SJSA1 (cell line): ENCODE measurements around the gene SPAG8. TPM values are rescaled to one million over a fixed set of nuclear protein-coding genes. Genes with fewer than 3 reads are reported as not detected.

Experiments
- DNase-seq, 2 experiments: peaks; one replicate each; pipeline ENCODE4 v3.0.0-alpha.2; 2015 to 2020; ENCODE audit warnings: low spot score in 2 of 2, low read depth in 1 of 2
- H3K27ac ChIP-seq: fragments of 250-450 bp; sonication (Bioruptor Pico); 2 replicates; pipeline ENCODE4 v1.5.1; 2020; ENCODE audit warnings: mild to moderate bottlenecking, moderate library complexity
- H3K27me3 ChIP-seq: fragments of 250-450 bp; sonication (Bioruptor Pico); replicated peaks from 2 replicates; pipeline ENCODE4 v1.5.1; 2020; ENCODE audit warnings: mild to moderate bottlenecking, moderate library complexity
- H3K36me3 ChIP-seq: fragments of 250-450 bp; sonication (Bioruptor Pico); 2 replicates; pipeline ENCODE4 v1.5.1; 2020; ENCODE audit warnings: mild to moderate bottlenecking
- H3K4me1 ChIP-seq: fragments of 250-450 bp; sonication (Bioruptor Pico); replicated peaks from 2 replicates; pipeline ENCODE4 v1.6.1; 2021; ENCODE audit warnings: mild to moderate bottlenecking
- H3K4me3 ChIP-seq: fragments of 250-450 bp; sonication (Bioruptor Pico); 2 replicates; pipeline ENCODE4 v1.5.1; 2020; ENCODE audit warnings: mild to moderate bottlenecking
- H3K9me3 ChIP-seq: fragments of 250-450 bp; sonication (Bioruptor Pico); replicated peaks from 2 replicates; pipeline ENCODE4 v1.5.1; 2020; ENCODE audit warnings: mild to moderate bottlenecking
- total RNA-seq: library from RNA; depleted of rRNA; stranded (reverse); fragments of >200 nt; shearing (Covaris generic); gene quantifications from 2 replicates; pipeline ENCODE4 v1.2.3, GENCODE V29; 2014

Gene SPAG8
- total RNA-seq, 1 experiment from 2014 or later, result 0.13 TPM

DNA sequence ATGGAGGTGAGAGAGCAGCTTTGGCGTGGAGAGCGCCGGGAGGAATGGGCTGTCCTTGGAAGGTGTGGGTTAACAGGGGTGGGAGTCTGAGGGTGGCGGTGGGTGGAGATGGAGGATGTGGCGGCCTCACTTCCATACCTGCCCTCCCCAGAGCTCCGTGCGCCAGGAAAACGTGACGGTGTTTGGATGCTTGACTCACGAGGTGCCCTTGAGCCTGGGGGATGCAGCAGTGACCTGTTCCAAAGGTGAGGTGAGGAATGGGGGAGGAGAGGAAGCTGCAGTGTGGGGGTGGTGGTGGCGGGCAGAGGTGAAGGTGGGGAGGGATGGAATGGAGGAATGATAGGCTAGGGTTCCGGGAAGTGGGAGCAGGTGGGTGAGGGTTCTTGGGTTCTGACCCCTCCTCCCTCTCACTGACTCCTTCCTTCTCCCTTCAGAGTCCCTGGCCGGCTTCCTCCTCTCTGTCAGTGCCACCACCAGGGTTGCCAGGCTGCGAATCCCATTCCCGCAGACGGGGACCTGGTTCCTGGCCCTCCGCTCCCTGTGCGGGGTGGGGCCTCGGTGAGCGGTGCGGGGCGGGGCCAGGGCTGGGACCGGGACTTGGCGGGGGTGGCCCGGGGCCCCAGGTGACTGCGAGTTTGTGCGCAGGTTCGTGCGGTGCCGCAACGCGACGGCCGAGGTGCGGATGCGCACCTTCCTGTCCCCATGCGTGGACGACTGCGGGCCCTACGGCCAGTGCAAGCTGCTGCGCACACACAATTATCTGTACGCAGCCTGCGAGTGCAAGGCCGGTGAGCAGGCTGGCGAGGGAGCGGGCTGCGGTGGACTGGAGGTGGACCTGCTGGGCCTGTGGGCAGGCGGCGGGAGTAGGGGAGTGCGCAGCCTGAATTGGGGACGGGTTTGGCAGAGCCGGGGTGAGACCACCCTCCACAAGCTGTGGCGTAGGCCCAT is 34.0 kb upstream of the SPAG8 start:
- Histone ChIP-seq H3K4me1 (peaks cover 11% of the 10 kb centered on the region), H3K27ac (no peak overlapping the region), H3K4me3 (no peak overlapping the region), H3K9me3 (no peaks in the 10 kb centered on the region), H3K36me3 (no peaks in the 10 kb centered on the region), H3K27me3 (no peaks in the 10 kb centered on the region)
- DNase-seq, result no peak

DNA sequence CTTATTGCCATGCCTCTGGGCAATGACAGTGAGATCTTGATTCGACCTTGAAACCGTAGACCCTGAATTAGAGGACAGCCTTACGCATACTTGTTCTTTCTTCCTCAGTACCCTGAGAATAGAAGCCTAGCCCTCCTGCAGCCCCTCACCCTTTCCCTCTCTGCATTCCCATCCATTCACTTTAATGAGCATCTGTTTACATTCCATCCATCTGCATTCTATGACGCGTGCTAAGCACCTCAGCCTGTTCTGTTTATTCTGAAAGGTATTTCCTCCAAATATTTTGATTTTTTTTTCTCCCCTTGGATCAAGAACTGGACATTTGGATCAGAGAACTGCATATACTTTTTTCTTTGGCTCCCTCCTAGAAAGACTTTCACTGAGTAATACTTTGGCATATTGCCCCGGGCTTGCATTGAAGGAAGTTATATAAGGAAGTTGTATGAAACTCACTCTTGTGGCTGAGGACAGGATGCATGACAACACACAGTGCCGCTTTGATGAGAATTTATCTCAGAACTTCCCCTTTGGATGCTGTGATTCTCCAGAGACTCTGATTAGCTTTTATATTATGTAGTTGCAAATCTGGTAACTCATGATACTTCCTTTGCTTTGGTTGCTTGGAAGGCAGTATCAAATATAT is 32.7 kb upstream of the SPAG8 start:
- Histone ChIP-seq H3K36me3 (no peaks in the 10 kb centered on the region), H3K27me3 (no peaks in the 10 kb centered on the region), H3K9me3 (no peaks in the 10 kb centered on the region), H3K27ac (no peak overlapping the region), H3K4me3 (no peak overlapping the region), H3K4me1 (peaks cover 11% of the 10 kb centered on the region)
- DNase-seq, result peak; percentile 47 to 48

DNA sequence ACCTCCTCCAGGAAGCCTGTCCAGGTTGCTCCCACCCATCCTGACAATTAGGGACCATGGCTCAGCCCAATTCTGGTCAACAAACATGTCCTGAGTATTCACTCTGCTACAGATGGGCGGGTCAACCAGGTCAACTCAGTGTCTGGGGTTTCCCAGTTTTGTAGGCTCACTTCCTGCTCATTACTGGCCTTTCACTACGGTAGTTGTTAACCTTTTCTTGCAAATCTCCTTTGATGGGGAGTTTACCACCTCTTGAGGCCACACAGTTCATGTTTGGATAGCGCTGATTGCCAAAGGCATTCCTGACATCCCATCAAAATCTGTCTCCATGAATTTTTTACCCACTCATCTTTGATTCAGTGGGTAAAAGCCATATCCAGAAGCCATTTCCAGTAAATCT is 30.7 kb upstream of the SPAG8 start:
- peaks cover 11% of the 10 kb centered on the region for H3K4me1 ChIP-seq
- H3K27me3 ChIP-seq, result no peaks in the 10 kb centered on the region
- H3K9me3 ChIP-seq, result no peaks in the 10 kb centered on the region
- H3K36me3 ChIP-seq, result no peaks in the 10 kb centered on the region
- H3K4me3 ChIP-seq, result no peak overlapping the region
- no peak for DNase-seq
- H3K27ac ChIP-seq, result no peak overlapping the region

DNA sequence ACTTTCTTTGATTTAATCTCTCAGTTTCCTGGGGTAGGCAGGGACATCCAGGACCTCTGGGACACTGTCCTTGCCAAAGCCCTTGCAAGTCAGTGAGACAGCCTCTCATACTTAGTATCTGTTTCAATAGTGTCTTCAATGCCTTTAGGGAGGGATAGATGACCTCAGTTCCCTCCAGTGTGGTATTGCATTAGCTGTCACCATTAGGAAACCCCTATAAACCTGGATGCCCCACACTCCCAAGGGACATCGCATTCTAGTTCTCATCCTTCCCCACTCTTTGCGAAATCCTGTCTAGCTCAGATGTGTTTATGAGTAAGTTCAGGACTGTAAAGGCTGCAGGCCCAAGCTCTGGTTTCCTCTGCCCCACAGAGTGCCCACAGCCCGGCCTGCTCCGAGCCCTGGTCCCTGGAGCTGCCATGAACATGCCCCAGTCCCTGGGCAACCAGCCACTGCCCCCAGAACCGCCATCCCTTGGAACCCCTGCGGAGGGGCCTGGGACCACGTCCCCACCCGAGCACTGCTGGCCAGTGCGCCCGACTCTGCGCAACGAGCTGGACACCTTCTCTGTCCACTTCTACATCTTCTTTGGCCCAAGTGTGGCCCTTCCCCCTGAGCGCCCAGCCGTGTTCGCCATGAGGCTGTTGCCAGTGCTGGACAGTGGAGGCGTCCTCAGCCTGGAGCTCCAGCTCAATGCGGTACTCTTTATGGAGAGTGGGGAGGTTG is 30.1 kb upstream of the SPAG8 start:
- Histone ChIP-seq H3K27ac (no peak overlapping the region), H3K9me3 (no peaks in the 10 kb centered on the region), H3K4me1 (peaks cover 11% of the 10 kb centered on the region), H3K36me3 (no peaks in the 10 kb centered on the region), H3K27me3 (no peaks in the 10 kb centered on the region), H3K4me3 (no peak overlapping the region)
- DNase-seq, result no peak

DNA sequence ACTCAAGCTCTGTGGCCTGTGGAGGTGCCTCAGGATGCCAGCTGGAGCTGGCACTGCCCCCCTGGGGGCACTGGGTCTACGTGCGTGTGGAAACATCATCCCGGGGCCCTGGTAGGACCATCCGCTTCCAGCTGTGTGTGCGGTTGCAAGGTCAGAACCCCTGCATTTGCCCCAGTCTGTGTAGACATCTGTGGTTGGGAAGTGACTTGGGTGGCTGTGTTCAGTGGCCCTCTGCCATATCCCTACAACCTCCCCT is 29.5 kb upstream of the SPAG8 start:
- no peaks in the 10 kb centered on the region for H3K9me3 ChIP-seq
- no peaks in the 10 kb centered on the region for H3K27me3 ChIP-seq
- no peaks in the 10 kb centered on the region for H3K36me3 ChIP-seq
- H3K4me1 ChIP-seq, result peaks cover 11% of the 10 kb centered on the region
- H3K4me3 ChIP-seq, result no peak overlapping the region
- H3K27ac ChIP-seq, result no peak overlapping the region
- DNase-seq, result no peak

DNA sequence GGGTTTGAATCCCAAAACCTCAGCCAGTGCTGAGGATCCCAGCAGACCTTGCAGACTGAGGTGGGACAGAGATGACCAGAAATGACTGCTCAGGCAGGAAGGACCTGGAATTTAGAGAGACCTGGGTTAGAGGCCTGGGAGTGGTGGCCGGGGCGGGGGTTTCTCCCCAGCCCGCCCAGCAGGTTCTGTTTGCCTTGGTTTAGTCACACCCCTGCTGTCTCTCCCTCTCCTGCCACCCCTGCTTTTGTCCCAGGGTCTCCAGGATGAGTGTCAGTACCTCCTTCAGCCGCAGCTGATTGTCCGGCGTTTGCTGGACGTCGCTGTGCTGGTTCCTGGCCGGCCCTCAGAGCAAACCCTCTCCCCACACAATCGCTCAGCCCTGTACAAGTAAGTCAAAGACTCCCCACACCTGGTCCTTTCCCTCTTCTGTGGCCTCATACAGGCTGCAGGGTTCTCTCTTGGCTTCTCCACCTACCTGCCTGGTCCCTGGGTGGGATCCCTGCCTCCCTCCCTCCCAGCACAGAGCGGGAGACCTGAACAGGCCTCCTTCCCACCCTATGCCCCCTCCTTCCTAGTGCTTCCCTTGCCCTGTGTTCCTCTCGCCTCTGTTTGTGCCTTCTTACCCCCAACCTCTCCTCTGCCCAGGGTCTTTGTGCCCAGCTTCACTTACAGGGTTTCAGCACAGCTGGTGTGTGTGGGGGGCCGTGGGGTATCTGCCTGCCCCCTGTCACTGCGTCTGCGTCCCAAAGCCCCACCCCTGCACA is 29.0 kb upstream of the SPAG8 start:
- DNase-seq, result no peak
- Histone ChIP-seq H3K27me3 (no peaks in the 10 kb centered on the region), H3K4me1 (peaks cover 11% of the 10 kb centered on the region), H3K4me3 (no peak overlapping the region), H3K9me3 (no peaks in the 10 kb centered on the region), H3K27ac (no peak overlapping the region), H3K36me3 (no peaks in the 10 kb centered on the region)

DNA sequence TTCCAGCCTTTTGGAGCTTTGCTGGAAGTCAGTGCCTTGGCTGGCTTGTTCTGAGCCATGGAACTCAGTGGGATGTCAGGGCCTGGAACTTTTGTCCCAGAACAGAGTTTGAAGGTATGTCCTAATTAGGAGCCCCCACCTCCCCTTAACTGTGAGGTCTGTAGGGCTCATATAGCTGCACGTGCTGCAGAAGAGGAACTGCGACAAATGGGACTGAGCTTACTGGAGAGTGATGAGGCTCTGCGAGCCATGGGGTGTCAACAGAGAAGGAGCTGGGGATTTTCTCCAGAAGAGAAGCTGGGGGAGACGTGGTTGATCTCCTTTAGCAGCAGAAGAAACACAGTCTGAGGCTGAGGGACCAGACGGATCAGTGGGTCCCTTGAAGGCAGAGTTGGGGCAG is 27.9 kb upstream of the SPAG8 start:
- no peaks in the 10 kb centered on the region for H3K36me3 ChIP-seq
- H3K4me3 ChIP-seq, result no peak overlapping the region
- H3K27me3 ChIP-seq, result no peaks in the 10 kb centered on the region
- H3K9me3 ChIP-seq, result no peaks in the 10 kb centered on the region
- H3K27ac ChIP-seq, result no peak overlapping the region
- DNase-seq, result no peak
- peaks cover 6% of the 10 kb centered on the region for H3K4me1 ChIP-seq

DNA sequence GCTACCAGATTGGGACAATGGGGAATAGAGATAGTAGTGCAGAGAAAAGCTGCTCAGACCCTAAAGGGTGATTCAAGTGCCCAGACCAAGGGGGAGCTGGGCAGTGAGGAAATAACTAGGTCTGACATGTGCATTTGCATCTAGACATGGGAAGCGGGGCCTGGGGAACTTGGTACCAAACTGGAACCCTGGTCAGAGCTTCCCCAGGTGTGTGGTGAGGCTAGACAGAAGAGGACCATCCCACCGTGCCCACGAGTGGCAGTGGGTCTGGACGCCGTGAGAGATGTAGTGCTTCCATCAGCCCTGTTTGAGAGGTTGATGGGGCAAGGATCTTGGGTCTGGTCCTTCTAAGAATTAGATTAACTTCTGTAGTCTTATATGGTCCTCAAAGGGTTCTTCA is 24.5 kb upstream of the SPAG8 start:
- Histone ChIP-seq H3K27me3 (no peaks in the 10 kb centered on the region), H3K36me3 (no peaks in the 10 kb centered on the region), H3K9me3 (no peaks in the 10 kb centered on the region), H3K4me1 (peaks cover 12% of the 10 kb centered on the region), H3K4me3 (no peak overlapping the region), H3K27ac (no peak overlapping the region)
- DNase-seq, result no peak

DNA sequence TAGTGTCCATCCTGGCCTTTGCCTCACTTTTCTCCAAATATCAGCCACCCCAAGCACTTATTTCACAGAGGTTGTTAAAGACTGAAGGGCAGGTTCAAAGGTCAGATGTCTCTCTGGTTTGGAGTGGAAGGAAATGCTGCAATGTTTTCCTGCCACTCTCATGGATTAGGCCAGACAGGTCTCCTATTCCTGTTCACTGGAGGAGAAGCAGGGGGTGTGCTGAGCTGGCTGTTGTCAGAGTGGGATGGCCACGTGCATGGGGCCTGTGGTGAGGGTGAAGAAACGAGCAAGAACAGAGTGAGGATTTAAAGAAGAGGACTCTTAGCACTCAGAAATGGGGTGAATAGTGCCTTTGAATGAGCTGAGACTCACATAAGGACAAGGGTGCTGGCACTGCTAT is 23.7 kb upstream of the SPAG8 start:
- H3K27ac ChIP-seq, result no peak overlapping the region
- H3K4me3 ChIP-seq, result no peak overlapping the region
- no peaks in the 10 kb centered on the region for H3K9me3 ChIP-seq
- DNase-seq, result no peak
- H3K4me1 ChIP-seq, result peaks cover 12% of the 10 kb centered on the region
- H3K27me3 ChIP-seq, result no peaks in the 10 kb centered on the region
- no peaks in the 10 kb centered on the region for H3K36me3 ChIP-seq

DNA sequence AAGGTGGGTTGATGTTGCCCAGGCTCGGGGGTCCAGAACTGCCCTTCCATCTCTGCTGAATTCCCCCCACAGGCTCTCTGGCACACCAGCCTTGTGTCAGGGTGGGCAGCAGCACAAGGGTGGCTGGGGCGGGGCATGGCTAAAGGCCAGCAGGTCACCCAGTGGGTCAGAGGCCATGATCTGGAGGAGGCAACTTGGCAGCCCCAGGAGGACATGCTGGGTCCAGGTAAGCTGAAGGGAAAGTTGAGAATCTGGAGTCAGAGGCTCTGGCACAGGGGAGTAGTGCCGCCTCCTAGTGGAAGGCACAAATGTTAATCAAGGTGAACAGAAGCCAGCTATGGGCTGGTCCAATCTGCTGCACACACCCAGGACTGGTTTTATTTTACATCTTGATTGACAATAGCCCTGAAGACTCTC is 23.2 kb upstream of the SPAG8 start:
- no peak overlapping the region for H3K4me3 ChIP-seq
- H3K9me3 ChIP-seq, result no peaks in the 10 kb centered on the region
- H3K27me3 ChIP-seq, result no peaks in the 10 kb centered on the region
- no peak for DNase-seq
- no peak overlapping the region for H3K27ac ChIP-seq
- no peaks in the 10 kb centered on the region for H3K36me3 ChIP-seq
- peaks cover 12% of the 10 kb centered on the region for H3K4me1 ChIP-seq

DNA sequence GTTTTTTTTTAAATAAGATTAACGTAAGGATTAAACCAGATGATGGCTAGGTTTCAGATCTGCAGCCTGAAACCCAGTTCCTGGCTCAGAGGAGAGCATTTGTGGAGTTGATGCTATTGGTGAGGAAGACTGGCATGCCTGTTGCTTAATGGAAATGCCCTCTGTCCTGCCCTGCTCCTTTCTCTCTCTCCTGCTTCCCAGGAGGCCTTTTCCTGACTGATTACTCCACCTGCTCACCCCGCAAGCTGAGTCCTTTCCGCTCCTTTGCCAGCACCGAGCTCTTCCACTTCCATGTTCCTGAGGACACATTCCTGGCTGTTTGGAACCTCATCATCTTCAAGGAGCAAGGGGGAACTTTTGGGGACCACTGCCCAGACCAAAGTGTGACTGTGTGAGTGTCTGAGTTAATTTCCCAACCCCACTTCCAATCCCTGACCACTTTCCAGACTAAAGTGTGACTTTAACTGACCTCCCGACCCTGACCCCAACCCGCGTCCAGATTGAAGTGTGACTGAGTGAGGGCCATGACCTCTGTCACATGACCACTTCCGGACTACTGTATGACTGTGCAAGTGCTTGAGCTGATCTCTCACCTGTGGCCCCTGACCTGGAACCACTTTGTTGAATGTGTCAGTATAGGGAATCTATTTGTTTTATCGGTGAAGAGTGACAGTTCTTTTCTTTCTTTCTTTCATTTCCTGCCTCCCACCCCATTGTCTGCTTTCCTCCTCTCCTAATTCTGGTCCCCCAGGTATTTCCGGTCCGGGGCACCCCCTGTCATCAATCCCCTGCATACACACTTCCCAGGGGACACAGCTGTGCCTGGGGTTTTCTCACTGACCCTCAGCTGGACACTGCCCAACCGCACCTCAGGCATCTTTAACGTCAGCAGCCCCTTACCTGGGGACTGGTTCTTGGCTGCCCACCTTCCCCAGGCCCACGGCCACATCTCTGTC is 22.5 kb upstream of the SPAG8 start:
- Histone ChIP-seq H3K27ac (no peak overlapping the region), H3K4me1 (peaks cover 12% of the 10 kb centered on the region), H3K9me3 (no peaks in the 10 kb centered on the region), H3K27me3 (no peaks in the 10 kb centered on the region), H3K4me3 (no peak overlapping the region), H3K36me3 (no peaks in the 10 kb centered on the region)
- DNase-seq, result no peak

DNA sequence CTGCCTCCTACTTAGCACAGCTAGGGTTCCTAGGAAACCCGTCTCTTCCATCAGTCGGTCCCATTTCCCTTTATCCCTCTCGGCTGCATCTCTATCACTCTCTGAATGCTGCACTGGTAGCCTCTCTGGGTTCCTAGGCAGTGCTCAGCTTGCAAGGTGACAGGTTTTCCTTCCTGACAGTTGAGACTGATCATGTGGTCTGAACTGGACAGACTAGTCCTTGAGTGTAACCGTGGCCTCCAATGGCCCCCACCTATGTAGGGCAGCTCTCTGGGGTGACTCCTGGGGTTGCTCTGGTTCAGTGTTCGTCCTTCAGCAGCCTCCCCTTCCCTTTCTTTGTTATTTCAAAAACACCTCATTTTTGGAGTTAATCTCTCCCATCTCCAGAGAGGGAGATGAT is 20.8 kb upstream of the SPAG8 start:
- H3K27ac ChIP-seq, result no peak overlapping the region
- H3K36me3 ChIP-seq, result no peaks in the 10 kb centered on the region
- peaks cover 17% of the 10 kb centered on the region for H3K4me1 ChIP-seq
- H3K4me3 ChIP-seq, result no peak overlapping the region
- H3K9me3 ChIP-seq, result no peaks in the 10 kb centered on the region
- H3K27me3 ChIP-seq, result no peaks in the 10 kb centered on the region
- DNase-seq, result no peak

DNA sequence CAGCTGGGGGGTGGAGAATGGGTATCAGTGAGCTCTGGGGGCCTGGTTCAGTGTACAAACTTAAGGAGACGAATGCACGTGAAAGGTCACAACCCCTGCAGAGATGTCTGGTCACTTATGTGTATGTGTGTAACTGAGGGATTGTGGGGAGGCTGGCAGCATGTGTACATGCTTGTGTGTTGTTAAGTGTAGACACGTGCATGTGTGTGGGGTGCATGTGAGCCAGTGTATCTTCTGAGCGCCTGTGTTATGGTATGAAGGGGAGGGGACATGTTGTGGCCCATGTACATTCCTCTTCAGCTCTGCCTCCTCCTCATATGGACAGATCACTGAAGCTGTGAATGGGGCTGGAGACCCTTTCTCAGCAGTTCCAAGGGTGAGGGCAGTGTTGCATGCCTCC is 19.0 kb upstream of the SPAG8 start:
- no peak for DNase-seq
- no peaks in the 10 kb centered on the region for H3K27me3 ChIP-seq
- H3K4me3 ChIP-seq, result no peak overlapping the region
- H3K36me3 ChIP-seq, result no peaks in the 10 kb centered on the region
- peaks cover 17% of the 10 kb centered on the region for H3K4me1 ChIP-seq
- H3K27ac ChIP-seq, result no peak overlapping the region
- no peaks in the 10 kb centered on the region for H3K9me3 ChIP-seq
